HEK293 (cell line): Measurements from ENCODE around the gene AGAP1.

Source experiments
- CTCF ChIA-PET: fragments of 350-600 bp; formaldehyde crosslinking; extraction: SDS; loops from one replicate; lab custom pipeline; 2021; ENCODE audit warnings: antibody characterized with exemption; lab: Yijun Ruan, JAX
- POLR2A ChIA-PET: fragments of 300-600 bp; formaldehyde crosslinking; extraction: SDS; loops from one replicate; lab custom pipeline; 2020; ENCODE audit warnings: antibody characterized with exemption, inconsistent platforms; lab: Yijun Ruan, JAX
- H3K27ac ChIP-seq: fragments of 200-500 bp; sonication (Bioruptor generic); 2 replicates; pipeline ENCODE4 v1.5.1; 2014; ENCODE audit warnings: low read depth, low read length, control low read depth, inconsistent platforms; ENCODE audit errors: extremely low read depth
- H3K36me3 ChIP-seq, 2 experiments: fragments of 200-500 bp in 1 of 2; sonication (Bioruptor generic) in 1 of 2; 1 replicate in 1 of 2; 2 replicates in 1 of 2; pipeline ENCODE4 v1.5.1; 2014 to 2017; ENCODE audit warnings: inconsistent platforms in 2 of 2, low read length in 2 of 2; ENCODE audit not compliant: control insufficient read depth in 2 of 2, insufficient read depth in 1 of 2
- H3K4me1 ChIP-seq: fragments of 200-500 bp; sonication (Bioruptor generic); 2 replicates; pipeline ENCODE4 v1.5.1; 2014; ENCODE audit warnings: mild to moderate bottlenecking, low read length, inconsistent platforms; ENCODE audit not compliant: control insufficient read depth, insufficient read depth
- H3K4me3 ChIP-seq: 2 replicates; pipeline ENCODE4 v1.5.1; 2011; ENCODE audit warnings: low read depth, mild to moderate bottlenecking, control low read depth, low read length, moderate library complexity
- H3K9me3 ChIP-seq: fragments of 200-500 bp; sonication (Bioruptor generic); 2 replicates; pipeline ENCODE4 v1.5.1; 2014; ENCODE audit warnings: low read depth, low read length, inconsistent platforms; ENCODE audit not compliant: control insufficient read depth, insufficient read depth
- FEZF1 ChIP-seq: fragments of 450-650 bp; formaldehyde crosslinking; IDR thresholded peaks from 2 replicates; pipeline ENCODE4 v1.5.1; 2016; ENCODE audit warnings: missing biosample characterization, missing genetic modification characterization
- GFI1B ChIP-seq: fragments of 450-650 bp; formaldehyde crosslinking; IDR thresholded peaks from 2 replicates; pipeline ENCODE4 v1.5.1; 2016; ENCODE audit warnings: missing biosample characterization, missing genetic modification characterization
- HOXD13 ChIP-seq: sonication (generic); formaldehyde crosslinking; IDR thresholded peaks from 2 replicates; pipeline ENCODE4 v1.8.0; 2022; ENCODE audit warnings: missing genetic modification reagents, borderline replicate concordance
- TRIM28 ChIP-seq: IDR thresholded peaks from 2 replicates; pipeline ENCODE4 v1.6.1; 2011; ENCODE audit warnings: low read length, control low read depth, borderline replicate concordance
- YY2 ChIP-seq: fragments of 450-650 bp; formaldehyde crosslinking; IDR thresholded peaks from 2 replicates; pipeline ENCODE4 v1.5.1; 2016; ENCODE audit warnings: missing biosample characterization, missing genetic modification characterization
- ZBTB8A ChIP-seq: fragments of 450-650 bp; formaldehyde crosslinking; IDR thresholded peaks from 2 replicates; pipeline ENCODE4 v1.5.1; 2016; ENCODE audit warnings: missing biosample characterization, missing genetic modification characterization
- ZEB2 ChIP-seq: fragments of 450-650 bp; formaldehyde crosslinking; IDR thresholded peaks from 2 replicates; pipeline ENCODE4 v1.5.1; 2016; ENCODE audit warnings: missing biosample characterization, missing genetic modification characterization
- ZNF114 ChIP-seq: fragments of 450-650 bp; formaldehyde crosslinking; IDR thresholded peaks from 2 replicates; pipeline ENCODE4 v1.5.0; 2017; ENCODE audit warnings: missing biosample characterization, missing genetic modification characterization
- ZNF157 ChIP-seq: fragments of 450-650 bp; formaldehyde crosslinking; IDR thresholded peaks from 2 replicates; pipeline ENCODE4 v1.5.1; 2016; ENCODE audit warnings: missing biosample characterization, missing genetic modification characterization
- ZNF16 ChIP-seq: fragments of 450-650 bp; formaldehyde crosslinking; IDR thresholded peaks from 2 replicates; pipeline ENCODE4 v1.5.1; 2016; ENCODE audit warnings: low read depth, missing biosample characterization, missing genetic modification characterization
- ZNF175 ChIP-seq: fragments of 450-650 bp; formaldehyde crosslinking; IDR thresholded peaks from 2 replicates; pipeline ENCODE4 v1.5.1; 2016; ENCODE audit warnings: missing biosample characterization, missing genetic modification characterization
- ZNF2 ChIP-seq: fragments of 450-650 bp; formaldehyde crosslinking; IDR thresholded peaks from 2 replicates; pipeline ENCODE4 v1.5.1; 2016; ENCODE audit warnings: missing biosample characterization, missing genetic modification characterization
- ZNF335 ChIP-seq: fragments of 450-650 bp; formaldehyde crosslinking; conservative IDR thresholded peaks from 2 replicates; pipeline ENCODE4 v1.5.1; 2016; ENCODE audit warnings: missing biosample characterization, missing genetic modification characterization
- ZNF366 ChIP-seq: fragments of 450-650 bp; formaldehyde crosslinking; conservative IDR thresholded peaks from 2 replicates; pipeline ENCODE4 v1.5.1; 2016; ENCODE audit warnings: missing biosample characterization, missing genetic modification characterization
- ZNF48 ChIP-seq: fragments of 450-650 bp; formaldehyde crosslinking; IDR thresholded peaks from 2 replicates; pipeline ENCODE4 v1.5.1; 2016; ENCODE audit warnings: missing biosample characterization, missing genetic modification characterization
- ZNF596 ChIP-seq: fragments of 450-650 bp; IDR thresholded peaks from 2 replicates; pipeline ENCODE4 v1.5.0; 2018; ENCODE audit warnings: missing biosample characterization, mild to moderate bottlenecking, missing genetic modification characterization, moderate library complexity
- ZNF621 ChIP-seq: fragments of 450-650 bp; formaldehyde crosslinking; IDR thresholded peaks from 2 replicates; pipeline ENCODE4 v1.5.1; 2017; ENCODE audit warnings: missing biosample characterization, missing genetic modification characterization
- ZNF704 ChIP-seq: fragments of 450-650 bp; formaldehyde crosslinking; IDR thresholded peaks from 2 replicates; pipeline ENCODE4 v1.5.1; 2016; ENCODE audit warnings: missing biosample characterization, missing genetic modification characterization
- ZNF837 ChIP-seq: fragments of 450-650 bp; formaldehyde crosslinking; IDR thresholded peaks from 2 replicates; pipeline ENCODE4 v1.5.1; 2016; ENCODE audit warnings: missing biosample characterization, missing genetic modification characterization
- ZSCAN30 ChIP-seq: fragments of 450-650 bp; IDR thresholded peaks from 2 replicates; pipeline ENCODE4 v1.5.1; 2018; ENCODE audit warnings: missing biosample characterization, mild to moderate bottlenecking, missing genetic modification characterization, moderate library complexity
- ZSCAN4 ChIP-seq: fragments of 450-650 bp; formaldehyde crosslinking; IDR thresholded peaks from 2 replicates; pipeline ENCODE4 v1.5.1; 2017; ENCODE audit warnings: missing biosample characterization, missing genetic modification characterization
- TF ChIP-seq, protein P1 (sequence below): fragments of 450-650 bp; formaldehyde crosslinking; IDR thresholded peaks from 2 replicates; pipeline ENCODE4 v1.5.1; 2016; ENCODE audit warnings: missing biosample characterization, missing genetic modification characterization
- TF ChIP-seq, protein P2 (sequence below): fragments of 450-650 bp; IDR thresholded peaks from 2 replicates; pipeline ENCODE4 v1.5.1; 2018; ENCODE audit warnings: missing biosample characterization, mild to moderate bottlenecking, missing genetic modification characterization

AGAP1 gene

DNA sequence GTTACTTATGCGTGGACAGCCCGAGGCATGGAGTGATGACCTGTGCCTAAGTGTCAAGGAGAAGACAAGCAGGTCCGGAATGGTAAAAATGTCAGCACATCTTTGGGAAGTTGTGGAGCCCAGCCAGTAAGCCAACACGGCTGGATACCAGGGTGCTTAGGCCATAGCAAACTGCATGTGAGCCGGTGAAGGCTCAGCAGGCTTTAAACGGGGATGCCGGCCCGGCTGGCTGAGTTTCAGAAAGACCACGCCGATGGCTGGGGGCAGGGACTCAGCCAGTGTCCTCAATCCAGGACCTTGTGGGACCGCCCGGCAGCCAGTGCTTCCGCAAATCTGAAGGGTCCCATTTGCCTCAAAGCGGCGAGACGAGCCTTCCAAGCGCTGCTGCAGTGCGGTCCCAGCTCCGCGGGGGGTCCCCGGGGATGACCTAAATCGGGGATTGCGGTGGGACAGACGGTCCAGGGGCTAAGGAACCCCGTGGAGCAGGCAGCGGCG, 946 bp upstream of the AGAP1 start:
- ChIA-PET POLR2A (interaction anchor here (0.6 to 0.9 kb wide), 2 partner anchors 309 to 541 kb away, joined by 3 to 4 read pairs; partner anchors contain the start of gene SH3BP4), CTCF (no interaction called here)
- TF ChIP-seq, protein P1, sequence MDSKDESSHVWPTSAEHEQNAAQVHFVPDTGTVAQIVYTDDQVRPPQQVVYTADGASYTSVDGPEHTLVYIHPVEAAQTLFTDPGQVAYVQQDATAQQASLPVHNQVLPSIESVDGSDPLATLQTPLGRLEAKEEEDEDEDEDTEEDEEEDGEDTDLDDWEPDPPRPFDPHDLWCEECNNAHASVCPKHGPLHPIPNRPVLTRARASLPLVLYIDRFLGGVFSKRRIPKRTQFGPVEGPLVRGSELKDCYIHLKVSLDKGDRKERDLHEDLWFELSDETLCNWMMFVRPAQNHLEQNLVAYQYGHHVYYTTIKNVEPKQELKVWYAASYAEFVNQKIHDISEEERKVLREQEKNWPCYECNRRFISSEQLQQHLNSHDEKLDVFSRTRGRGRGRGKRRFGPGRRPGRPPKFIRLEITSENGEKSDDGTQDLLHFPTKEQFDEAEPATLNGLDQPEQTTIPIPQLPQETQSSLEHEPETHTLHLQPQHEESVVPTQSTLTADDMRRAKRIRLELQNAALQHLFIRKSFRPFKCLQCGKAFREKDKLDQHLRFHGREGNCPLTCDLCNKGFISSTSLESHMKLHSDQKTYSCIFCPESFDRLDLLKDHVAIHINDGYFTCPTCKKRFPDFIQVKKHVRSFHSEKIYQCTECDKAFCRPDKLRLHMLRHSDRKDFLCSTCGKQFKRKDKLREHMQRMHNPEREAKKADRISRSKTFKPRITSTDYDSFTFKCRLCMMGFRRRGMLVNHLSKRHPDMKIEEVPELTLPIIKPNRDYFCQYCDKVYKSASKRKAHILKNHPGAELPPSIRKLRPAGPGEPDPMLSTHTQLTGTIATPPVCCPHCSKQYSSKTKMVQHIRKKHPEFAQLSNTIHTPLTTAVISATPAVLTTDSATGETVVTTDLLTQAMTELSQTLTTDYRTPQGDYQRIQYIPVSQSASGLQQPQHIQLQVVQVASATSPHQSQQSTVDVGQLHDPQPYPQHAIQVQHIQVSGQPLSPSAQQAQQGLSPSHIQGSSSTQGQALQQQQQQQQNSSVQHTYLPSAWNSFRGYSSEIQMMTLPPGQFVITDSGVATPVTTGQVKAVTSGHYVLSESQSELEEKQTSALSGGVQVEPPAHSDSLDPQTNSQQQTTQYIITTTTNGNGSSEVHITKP (tag by site-specific recombination), result no peak
- TF ChIP-seq ZNF16 (tag by site-specific recombination) (no peak), YY2 (tag by site-specific recombination) (no peak), ZNF621 (tag by site-specific recombination) (no peak), ZNF48 (tag by site-specific recombination) (no peak), FEZF1 (tag by site-specific recombination) (no peak), ZEB2 (no peak), ZNF366 (tag by site-specific recombination) (no peak), ZSCAN4 (no peak), ZNF114 (no peak), ZNF2 (tag by site-specific recombination) (no peak), ZNF175 (no peak), ZNF157 (tag by site-specific recombination) (no peak), ZNF837 (tag by site-specific recombination) (no peak), ZNF596 (tag by site-specific recombination) (no peak), GFI1B (no peak), HOXD13 (CRISPR knock-in tag) (no peak)
- TF ChIP-seq, protein P2, sequence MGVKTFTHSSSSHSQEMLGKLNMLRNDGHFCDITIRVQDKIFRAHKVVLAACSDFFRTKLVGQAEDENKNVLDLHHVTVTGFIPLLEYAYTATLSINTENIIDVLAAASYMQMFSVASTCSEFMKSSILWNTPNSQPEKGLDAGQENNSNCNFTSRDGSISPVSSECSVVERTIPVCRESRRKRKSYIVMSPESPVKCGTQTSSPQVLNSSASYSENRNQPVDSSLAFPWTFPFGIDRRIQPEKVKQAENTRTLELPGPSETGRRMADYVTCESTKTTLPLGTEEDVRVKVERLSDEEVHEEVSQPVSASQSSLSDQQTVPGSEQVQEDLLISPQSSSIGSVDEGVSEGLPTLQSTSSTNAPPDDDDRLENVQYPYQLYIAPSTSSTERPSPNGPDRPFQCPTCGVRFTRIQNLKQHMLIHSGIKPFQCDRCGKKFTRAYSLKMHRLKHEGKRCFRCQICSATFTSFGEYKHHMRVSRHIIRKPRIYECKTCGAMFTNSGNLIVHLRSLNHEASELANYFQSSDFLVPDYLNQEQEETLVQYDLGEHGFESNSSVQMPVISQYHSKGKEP (tag by site-specific recombination), result no peak
- Histone ChIP-seq H3K36me3 (no peaks in the 10 kb centered on the region), H3K4me3 (no peak overlapping the region), H3K4me1 (no peaks in the 10 kb centered on the region; the same call in 1 of the 2 replicates), H3K9me3 (no peaks in the 10 kb centered on the region), H3K27ac (no peak overlapping the region; the same call in 1 of the 2 replicates)

DNA sequence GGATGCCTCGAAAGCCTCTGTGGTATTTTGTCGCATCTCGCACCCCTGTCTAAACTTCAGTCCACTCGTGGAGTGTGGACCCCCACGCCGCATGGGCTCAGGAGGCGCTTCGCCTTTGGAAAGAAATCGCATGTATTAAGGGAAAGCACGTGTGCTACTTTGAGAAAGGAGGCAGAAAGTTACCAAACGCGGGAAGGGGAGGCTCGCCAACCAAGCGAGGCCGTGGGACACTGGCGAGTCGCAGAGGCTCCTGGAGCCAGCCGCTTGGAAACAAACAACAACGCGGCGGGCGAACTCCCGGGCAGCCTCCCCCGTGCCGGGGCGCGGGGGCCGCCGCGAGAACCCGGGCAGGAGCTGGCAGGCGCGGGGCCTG, 455 bp upstream of the AGAP1 start:
- H3K36me3 ChIP-seq, result no peaks in the 10 kb centered on the region
- CTCF ChIA-PET, result no interaction called here
- no peaks in the 10 kb centered on the region for H3K9me3 ChIP-seq
- POLR2A ChIA-PET, result interaction anchor here (0.6 to 0.9 kb wide), 2 partner anchors 309 to 541 kb away, joined by 3 to 4 read pairs; partner anchors contain the start of gene SH3BP4
- TF ChIP-seq ZNF335 (tag by site-specific recombination) (peak; percentile 70), ZNF704 (tag by site-specific recombination) (no peak), ZBTB8A (tag by site-specific recombination) (peak; percentile 12; the same call in 1 of the 2 replicates), ZSCAN30 (tag by site-specific recombination) (peak; percentile 30; the same call in 1 of the 2 replicates), TRIM28 (no peak)
- H3K27ac ChIP-seq, result no peak overlapping the region; the same call in 1 of the 2 replicates
- no peaks in the 10 kb centered on the region; the same call in 1 of the 2 replicates for H3K4me1 ChIP-seq
- H3K4me3 ChIP-seq, result peak overlapping the region; percentile 35
